Measurements from ENCODE around the gene FAM210A.

Gene FAM210A

GRCh38 chr18:13627639-13628038 lies 98.7 kb downstream of the FAM210A start:
- TF ChIP-seq POLR2A (IDR thresholded peaks at IDR 0.05; ENCODE audit: low read length) (no peak), GATA1 (IDR thresholded peaks at IDR 0.05; ENCODE audit: low read depth, low read length) (no peak)
- no peak for DNase-seq

GRCh38 chr18:13626544-13626908 lies 99.8 kb downstream of the FAM210A start:
- DNase-seq = no peak
- TF ChIP-seq GATA1 (IDR thresholded peaks at IDR 0.05; ENCODE audit: low read depth, low read length) (no peak), POLR2A (IDR thresholded peaks at IDR 0.05; ENCODE audit: low read length) (no peak)

GRCh38 chr18:13625843-13626543 lies 100.4 kb downstream of the FAM210A start:
- TF ChIP-seq POLR2A (IDR thresholded peaks at IDR 0.05; ENCODE audit: low read length) (no peak), GATA1 (IDR thresholded peaks at IDR 0.05; ENCODE audit: low read depth, low read length) (no peak)
- DNase-seq = no peak

- no peak for TF ChIP-seq POLR2A (IDR thresholded peaks at IDR 0.05; ENCODE audit: low read length)
- no peak for TF ChIP-seq GATA1 (IDR thresholded peaks at IDR 0.05; ENCODE audit: low read depth, low read length)
- DNase-seq = no peak
These were observed 101.0 kb downstream of the FAM210A start for GRCh38 chr18:13625355-13625754.

- TF ChIP-seq POLR2A (IDR thresholded peaks at IDR 0.05; ENCODE audit: low read length) (no peak), GATA1 (IDR thresholded peaks at IDR 0.05; ENCODE audit: low read depth, low read length) (no peak)
- DNase-seq = no peak
These were observed 101.7 kb downstream of the FAM210A start for GRCh38 chr18:13624563-13625237.

- no peak for TF ChIP-seq POLR2A (IDR thresholded peaks at IDR 0.05; ENCODE audit: low read length)
- no peak for TF ChIP-seq GATA1 (IDR thresholded peaks at IDR 0.05; ENCODE audit: low read depth, low read length)
- no peak for DNase-seq
These were observed 102.5 kb downstream of the FAM210A start for GRCh38 chr18:13623871-13624270.

GRCh38 chr18:13623348-13623747 lies 103.0 kb downstream of the FAM210A start:
- DNase-seq = no peak
- TF ChIP-seq POLR2A (IDR thresholded peaks at IDR 0.05; ENCODE audit: low read length) (no peak), GATA1 (IDR thresholded peaks at IDR 0.05; ENCODE audit: low read depth, low read length) (no peak)

GRCh38 chr18:13622751-13623150 lies 103.6 kb downstream of the FAM210A start:
- DNase-seq = no peak
- no peak for TF ChIP-seq GATA1 (IDR thresholded peaks at IDR 0.05; ENCODE audit: low read depth, low read length)
- no peak for TF ChIP-seq POLR2A (IDR thresholded peaks at IDR 0.05; ENCODE audit: low read length)

- no peak for DNase-seq
- TF ChIP-seq GATA1 (IDR thresholded peaks at IDR 0.05; ENCODE audit: low read depth, low read length) (no peak), POLR2A (IDR thresholded peaks at IDR 0.05; ENCODE audit: low read length) (no peak)
These were observed 104.3 kb downstream of the FAM210A start for GRCh38 chr18:13621886-13622619.

GRCh38 chr18:13621446-13621849 lies 104.9 kb downstream of the FAM210A start:
- TF ChIP-seq GATA1 (IDR thresholded peaks at IDR 0.05; ENCODE audit: low read depth, low read length) (no peak), POLR2A (IDR thresholded peaks at IDR 0.05; ENCODE audit: low read length) (no peak)
- DNase-seq = no peak

GRCh38 chr18:13620818-13621445 lies 105.4 kb downstream of the FAM210A start:
- no peak for DNase-seq
- TF ChIP-seq GATA1 (IDR thresholded peaks at IDR 0.05; ENCODE audit: low read depth, low read length) (no peak), POLR2A (IDR thresholded peaks at IDR 0.05; ENCODE audit: low read length) (no peak)

GRCh38 chr18:13620206-13620672 lies 106.1 kb downstream of the FAM210A start:
- TF ChIP-seq POLR2A (IDR thresholded peaks at IDR 0.05; ENCODE audit: low read length) = no peak
- no peak for TF ChIP-seq GATA1 (IDR thresholded peaks at IDR 0.05; ENCODE audit: low read depth, low read length)
- DNase-seq = no peak

GRCh38 chr18:13619505-13620205 lies 106.7 kb downstream of the FAM210A start:
- no peak for TF ChIP-seq POLR2A (IDR thresholded peaks at IDR 0.05; ENCODE audit: low read length)
- no peak for TF ChIP-seq GATA1 (IDR thresholded peaks at IDR 0.05; ENCODE audit: low read depth, low read length)
- no peak for DNase-seq
